Endothelial cell of umbilical vein (primary cell): ENCODE measurements around the gene MRPL48. TPM values are rescaled to one million over a fixed set of nuclear protein-coding genes. Genes with fewer than 3 reads are reported as not detected.

Source experiments
- BruUV-seq: library from RNA; stranded (reverse); fragments of 400-500 nt; replicated peaks from 2 replicates; lab custom pipeline; 2021; lab: Mats Ljungman, UMichigan
- CTCF ChIA-PET: fragments of 300-600, 350-600 bp; sonication (Branson Sonifier 250); formaldehyde crosslinking; loops from one replicate; lab custom pipeline; 2021; ENCODE audit warnings: antibody characterized with exemption, inconsistent platforms; lab: Charles Lee
- POLR2A ChIA-PET: fragments of 300-600, 350-600 bp; sonication (Branson Sonifier 250); formaldehyde crosslinking; loops from one replicate; lab custom pipeline; 2021; ENCODE audit warnings: antibody characterized with exemption, inconsistent platforms; lab: Charles Lee
- DNase-seq: peaks from one replicate; pipeline ENCODE4 v3.0.0-alpha.2; 2011; ENCODE audit warnings: low read depth, low spot score
- FAIRE-seq: peaks from 2 replicates; lab custom pipeline; 2011; peaks lifted over from hg19 to GRCh38; lab: Jason Lieb, UNC
- H2AFZ ChIP-seq: 2 replicates; pipeline ENCODE4 v1.6.0; 2012; ENCODE audit warnings: low read depth, low read length, control low read depth, inconsistent platforms
- H3K27ac ChIP-seq: 2 replicates; pipeline ENCODE4 v1.5.1; 2011; ENCODE audit warnings: low read depth, mild to moderate bottlenecking, control low read depth, low read length, moderate library complexity; ENCODE audit not compliant: insufficient read depth
- H3K27me3 ChIP-seq, 2 experiments: 2 replicates each; pipeline versions ENCODE4 v1.6.0 to v1.6.1; 2011; ENCODE audit warnings: low read length in 2 of 2, mixed read lengths in 1 of 2; ENCODE audit not compliant: control insufficient read depth in 2 of 2, insufficient read depth in 2 of 2
- H3K36me3 ChIP-seq, 2 experiments: 2 replicates in 1 of 2; 3 replicates in 1 of 2; pipeline ENCODE4 v1.5.1; 2011; ENCODE audit warnings: low read length in 2 of 2, mild to moderate bottlenecking in 1 of 2, moderate library complexity in 1 of 2; ENCODE audit not compliant: control insufficient read depth in 2 of 2, insufficient read depth in 2 of 2; ENCODE audit errors: extremely low read depth in 1 of 2
- H3K4me1 ChIP-seq: 3 replicates; pipeline ENCODE4 v1.5.1; 2011; ENCODE audit warnings: mild to moderate bottlenecking, low read length; ENCODE audit not compliant: control insufficient read depth, insufficient read depth; ENCODE audit errors: extremely low read depth
- H3K4me2 ChIP-seq: 2 replicates; pipeline ENCODE4 v1.6.1; 2011; ENCODE audit warnings: low read length, control low read depth, mixed read lengths; ENCODE audit not compliant: insufficient read depth
- H3K4me3 ChIP-seq, 3 experiments: fragments of 200-600 bp in 1 of 3; sonication (generic), shearing (Covaris generic) in 1 of 3; replicated peaks in 1 of 3; 2 replicates each; pipeline ENCODE4 v1.5.1; 2011 to 2016; ENCODE audit warnings: control low read depth in 3 of 3, low read length in 3 of 3, mild to moderate bottlenecking in 2 of 3, inconsistent platforms in 1 of 3, low read depth in 1 of 3, moderate library complexity in 1 of 3; ENCODE audit not compliant: insufficient read depth in 1 of 3
- H3K79me2 ChIP-seq: 2 replicates; pipeline ENCODE4 v1.6.0; 2012; ENCODE audit warnings: low read length, inconsistent platforms; ENCODE audit not compliant: control insufficient read depth, insufficient read depth
- H3K9ac ChIP-seq: replicated peaks from 2 replicates; pipeline ENCODE3; 2011; ENCODE audit warnings: low read length, control low read depth; ENCODE audit not compliant: insufficient read depth; ENCODE audit errors: extremely low read depth
- H3K9me1 ChIP-seq: replicated peaks from 3 replicates; pipeline ENCODE4 v1.6.0; 2011; ENCODE audit warnings: mild to moderate bottlenecking, low read length; ENCODE audit not compliant: control insufficient read depth, insufficient read depth; ENCODE audit errors: extremely low read depth
- H3K9me3 ChIP-seq: replicated peaks from 2 replicates; pipeline ENCODE4 v1.5.1; 2012; ENCODE audit warnings: low read length, inconsistent platforms; ENCODE audit not compliant: control insufficient read depth, insufficient read depth
- H4K20me1 ChIP-seq: replicated peaks from 2 replicates; pipeline ENCODE3; 2011; ENCODE audit warnings: mild to moderate bottlenecking, low read length; ENCODE audit not compliant: control insufficient read depth, insufficient read depth; ENCODE audit errors: extremely low read depth
- CTCF ChIP-seq, 2 donors: IDR thresholded peaks; 1 replicate in 1 of 2; 2 replicates in 1 of 2; pipeline ENCODE4 v1.5.1; 2011; ENCODE audit warnings: low read length in 2 of 2, mild to moderate bottlenecking in 2 of 2, moderate library complexity in 2 of 2, control low read depth in 1 of 2, inconsistent platforms in 1 of 2, low read depth in 1 of 2; ENCODE audit not compliant: insufficient read depth in 1 of 2; ENCODE audit errors: extremely low read depth in 1 of 2
- EZH2 ChIP-seq: IDR thresholded peaks from 2 replicates; pipeline ENCODE4 v1.6.1; 2012; ENCODE audit warnings: borderline replicate concordance, low read depth, mild to moderate bottlenecking, moderate library complexity, low read length, inconsistent platforms; ENCODE audit not compliant: severe bottlenecking
- FOS ChIP-seq: IDR thresholded peaks from 2 replicates; pipeline ENCODE4 v1.6.1; 2011; ENCODE audit warnings: mild to moderate bottlenecking, low read length, moderate library complexity, borderline replicate concordance; ENCODE audit not compliant: insufficient read depth
- GATA2 ChIP-seq: IDR thresholded peaks from 2 replicates; pipeline ENCODE4 v1.7.0; 2011; ENCODE audit warnings: low read depth, mild to moderate bottlenecking, moderate library complexity, mixed read lengths, low read length; ENCODE audit not compliant: insufficient read length, insufficient read depth
- JUN ChIP-seq: IDR thresholded peaks from 2 replicates; pipeline ENCODE4 v1.6.1; 2011; ENCODE audit warnings: borderline replicate concordance, low read depth; ENCODE audit not compliant: insufficient read length, insufficient read depth
- MAX ChIP-seq: IDR thresholded peaks from 2 replicates; pipeline ENCODE4 v1.6.1; 2011; ENCODE audit not compliant: insufficient read depth, insufficient read length
- MYC ChIP-seq: IDR thresholded peaks from one replicate; pipeline ENCODE4 v1.6.1; 2011; ENCODE audit warnings: mild to moderate bottlenecking, low read depth, low read length
- POLR2A ChIP-seq: IDR thresholded peaks from 2 replicates; pipeline ENCODE4 v1.6.1; 2012; ENCODE audit warnings: low read depth, mild to moderate bottlenecking, control low read depth, low read length
- POLR2AphosphoS5 ChIP-seq: IDR thresholded peaks from 2 replicates; pipeline ENCODE4 v1.6.1; 2012; ENCODE audit warnings: low read depth, mild to moderate bottlenecking, control low read depth, low read length, moderate library complexity; ENCODE audit not compliant: insufficient read depth
- dilution Hi-C: fragments of 300-500 bp; cut with MboI; formaldehyde crosslinking; loops from one replicate; pipeline ENCODE4 v1.15.0; 2019; ENCODE audit warnings: low sequenced_read_pairs; ENCODE audit not compliant: extremely low pct_ligation_motif_present
- intact Hi-C: fragments of 100-400 bp; cut with micrococcal nuclease; formaldehyde crosslinking; loops from one replicate; pipeline ENCODE4 v1.10.0; 2022
- polyA plus RNA-seq, 4 experiments: library from polyadenylated mRNA; depleted of rRNA in 3 of 4; stranded (reverse) in 3 of 4; unstranded in 1 of 4; fragments of >200 nt; gene quantifications; 2 replicates each; pipeline versions ENCODE4 v1.2.1 to v1.2.3, GENCODE V29; 2011 to 2012; ENCODE audit warnings: missing spikeins in 1 of 4
- total RNA-seq: library from RNA; stranded (reverse); gene quantifications from 2 replicates; pipeline ENCODE4 v1.2.3, GENCODE V29; 2021

The MRPL48 gene
- total and polyA plus RNA-seq, 2 donors (not counting 3 experiments of a cell fraction or from before 2014, with no cell fraction given), result 25.0 to 38.3 TPM

GRCh38 chr11:73781303-73781702 is 6.4 kb upstream of the MRPL48 start:
- H3K9me1 ChIP-seq, result no peaks in the 10 kb centered on the region
- intact Hi-C loops, result no loop called here
- DNase-seq (no peak), FAIRE-seq (no peak)
- H3K9ac ChIP-seq, result no peak overlapping the region
- no peaks in the 10 kb centered on the region for H3K27me3 ChIP-seq
- no peak overlapping the region for H3K4me2 ChIP-seq
- dilution Hi-C loops, result no loop called here
- H3K9me3 ChIP-seq, result no peaks in the 10 kb centered on the region
- H3K27ac ChIP-seq, result no peak overlapping the region
- H3K4me3 ChIP-seq, result no peak overlapping the region
- BruUV-seq, result no TSS peak
- H4K20me1 ChIP-seq, result no peaks in the 10 kb centered on the region
- CTCF ChIA-PET, result no interaction called here
- no peaks in the 10 kb centered on the region for H3K36me3 ChIP-seq
- TF ChIP-seq FOS (no peak), POLR2A (no peak), EZH2 (no peak), MYC (no peak), CTCF (IDR thresholded peaks at IDR 0.05; ENCODE audit: extremely low read depth in 1 of 2, insufficient read depth in 1 of 2, low read depth in 1 of 2, low read length in 2 of 2) (no peak), GATA2 (no peak), POLR2AphosphoS5 (no peak), JUN (no peak), MAX (no peak)
- peaks cover 4% of the 10 kb centered on the region for H3K4me1 ChIP-seq
- POLR2A ChIA-PET, result no interaction called here
- no peaks in the 10 kb centered on the region for H3K79me2 ChIP-seq
- H2AFZ ChIP-seq, result no peak overlapping the region
